Activated B cell treated with CpG ODN at 0.5 μM for 24 hours (primary cell): ENCODE measurements around the gene AEBP2. TPM values are rescaled to one million over a fixed set of nuclear protein-coding genes. Genes with fewer than 3 reads are reported as not detected.
A peak's percentile ranks its signal among the peaks of the same experiment; 100 is the strongest.
"Not testable (repeated sequence)": the region's sequence is repeated elsewhere in the genome, so short reads cannot be mapped to it uniquely, and the experiment has no call there.

ENCODE experiments used
- ATAC-seq: fragments of 200-7000 bp; cut with Tn5 transposase; one replicate; pipeline ENCODE4 v1.10.0; 2021; ENCODE audit warnings: low read depth, mild to moderate bottlenecking, moderate library complexity
- CTCF ChIA-PET: fragments of 350-600 bp; sonication (Branson Sonifier 250); formaldehyde crosslinking; loops from one replicate; lab custom pipeline; 2021; ENCODE audit warnings: antibody characterized with exemption; lab: Charles Lee
- POLR2A ChIA-PET: fragments of 350-600 bp; sonication (Branson Sonifier 250); formaldehyde crosslinking; loops from one replicate; lab custom pipeline; 2021; ENCODE audit warnings: antibody characterized with exemption; lab: Charles Lee
- DNase-seq: peaks from one replicate; pipeline ENCODE4 v3.0.0; 2022
- H3K27ac Mint-ChIP-seq: one replicate; pipeline ENCODE4 v1.8.0; 2020; ENCODE audit warnings: mixed read lengths
- H3K27me3 Mint-ChIP-seq: one replicate; pipeline ENCODE4 v1.8.0; 2021; ENCODE audit warnings: mixed read lengths
- H3K36me3 Mint-ChIP-seq: one replicate; pipeline ENCODE4 v1.8.0; 2021; ENCODE audit warnings: low read depth, mixed read lengths
- H3K4me1 Mint-ChIP-seq: one replicate; pipeline ENCODE4 v1.8.0; 2021; ENCODE audit warnings: mixed read lengths
- H3K4me3 Mint-ChIP-seq: one replicate; pipeline ENCODE4 v1.8.0; 2020; ENCODE audit warnings: mild to moderate bottlenecking, mixed read lengths
- H3K9me3 Mint-ChIP-seq: one replicate; pipeline ENCODE4 v1.8.0; 2020; ENCODE audit warnings: mixed read lengths
- intact Hi-C: fragments of 100-400 bp; cut with micrococcal nuclease; formaldehyde crosslinking; loops from one replicate; pipeline ENCODE4 v1.15.1; 2024
- total RNA-seq: library from RNA; stranded (reverse); gene quantifications from 2 replicates; pipeline ENCODE4 v1.2.3, GENCODE V29; 2022
- TF ChIP-seq, protein P1 (sequence below): fragments of 200-600 bp; IDR thresholded peaks from one replicate; pipeline ENCODE4 v1.8.0; 2022; ENCODE audit warnings: antibody characterized with exemption, mild to moderate bottlenecking

AEBP2 gene
- total RNA-seq, 1 donor from 2014 or later = 51.0 TPM

DNA sequence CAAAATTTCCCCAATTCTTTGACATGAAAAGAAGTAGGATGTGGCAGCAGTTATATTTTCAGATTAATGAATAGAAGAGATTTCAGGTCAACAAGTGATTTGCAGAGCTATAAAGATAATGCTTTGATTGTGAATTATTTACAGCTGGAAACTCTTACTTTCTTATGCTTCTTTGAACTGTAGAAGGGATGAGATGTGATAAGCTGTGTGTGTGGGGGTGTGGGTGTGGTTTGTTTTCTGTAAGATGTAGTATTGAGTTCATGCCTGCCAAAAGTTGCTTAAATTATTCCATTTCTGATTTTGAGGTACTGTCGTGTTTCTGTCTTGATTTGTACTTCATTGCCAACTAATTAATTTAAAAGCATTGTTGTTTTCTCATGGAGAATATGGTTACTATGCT, 22.7 kb downstream of the AEBP2 start:
- ATAC-seq = no peak
- ChIA-PET POLR2A (no interaction called here), CTCF (no interaction called here)
- no peak for DNase-seq
- intact Hi-C loops = no loop called here
- Mint-ChIP-seq H3K4me3 (peak overlapping the region; percentile 9), H3K27ac (peak overlapping the region; percentile 63), H3K9me3 (no peaks in the 10 kb centered on the region), H3K36me3 (peaks cover 38% of the 10 kb centered on the region), H3K4me1 (peaks cover 48% of the 10 kb centered on the region), H3K27me3 (no peaks in the 10 kb centered on the region)
- TF ChIP-seq, protein P1, sequence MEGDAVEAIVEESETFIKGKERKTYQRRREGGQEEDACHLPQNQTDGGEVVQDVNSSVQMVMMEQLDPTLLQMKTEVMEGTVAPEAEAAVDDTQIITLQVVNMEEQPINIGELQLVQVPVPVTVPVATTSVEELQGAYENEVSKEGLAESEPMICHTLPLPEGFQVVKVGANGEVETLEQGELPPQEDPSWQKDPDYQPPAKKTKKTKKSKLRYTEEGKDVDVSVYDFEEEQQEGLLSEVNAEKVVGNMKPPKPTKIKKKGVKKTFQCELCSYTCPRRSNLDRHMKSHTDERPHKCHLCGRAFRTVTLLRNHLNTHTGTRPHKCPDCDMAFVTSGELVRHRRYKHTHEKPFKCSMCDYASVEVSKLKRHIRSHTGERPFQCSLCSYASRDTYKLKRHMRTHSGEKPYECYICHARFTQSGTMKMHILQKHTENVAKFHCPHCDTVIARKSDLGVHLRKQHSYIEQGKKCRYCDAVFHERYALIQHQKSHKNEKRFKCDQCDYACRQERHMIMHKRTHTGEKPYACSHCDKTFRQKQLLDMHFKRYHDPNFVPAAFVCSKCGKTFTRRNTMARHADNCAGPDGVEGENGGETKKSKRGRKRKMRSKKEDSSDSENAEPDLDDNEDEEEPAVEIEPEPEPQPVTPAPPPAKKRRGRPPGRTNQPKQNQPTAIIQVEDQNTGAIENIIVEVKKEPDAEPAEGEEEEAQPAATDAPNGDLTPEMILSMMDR = no peak

DNA sequence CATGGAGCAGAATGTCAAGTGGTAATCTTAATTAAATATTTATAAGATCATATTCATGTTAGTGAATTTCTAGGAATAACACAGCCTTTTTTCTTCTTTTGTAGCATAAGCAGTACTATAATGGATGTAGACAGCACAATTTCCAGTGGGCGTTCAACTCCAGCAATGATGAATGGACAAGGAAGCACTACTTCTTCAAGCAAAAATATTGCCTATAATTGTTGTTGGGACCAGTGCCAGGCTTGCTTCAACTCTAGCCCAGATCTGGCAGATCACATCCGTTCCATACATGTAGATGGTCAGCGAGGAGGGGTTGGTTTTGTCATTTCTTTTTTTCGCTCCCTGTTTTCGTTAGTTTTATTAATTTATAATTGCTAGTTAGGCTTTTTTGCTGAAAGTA, 23.1 kb downstream of the AEBP2 start:
- Mint-ChIP-seq H3K27ac (no peak overlapping the region), H3K36me3 (peaks cover 42% of the 10 kb centered on the region), H3K9me3 (no peaks in the 10 kb centered on the region), H3K4me1 (peaks cover 44% of the 10 kb centered on the region), H3K27me3 (no peaks in the 10 kb centered on the region), H3K4me3 (no peak overlapping the region)
- TF ChIP-seq, protein P1 = no peak
- ChIA-PET CTCF (no interaction called here), POLR2A (no interaction called here)
- DNase-seq (no peak), ATAC-seq (no peak)
- intact Hi-C loops = no loop called here

DNA sequence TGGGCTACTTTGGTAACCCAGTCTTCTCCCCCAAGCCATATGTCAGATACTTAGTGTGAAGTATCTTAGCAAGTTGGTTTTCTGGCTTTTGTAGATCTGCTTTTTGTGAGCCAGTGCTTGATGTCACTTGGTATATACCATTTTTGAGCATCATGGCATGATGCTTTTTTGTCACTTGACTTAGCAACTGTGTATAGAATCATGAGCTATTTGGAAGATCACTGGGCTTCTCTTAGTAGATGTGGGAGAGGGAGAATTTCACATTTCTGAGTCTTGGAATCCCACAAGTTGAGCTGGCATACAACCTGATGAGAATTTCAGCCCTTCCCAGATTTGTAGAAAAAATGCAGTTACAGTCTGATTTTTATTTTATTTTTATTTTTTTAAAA, 24.9 kb downstream of the AEBP2 start:
- DNase-seq (no peak), ATAC-seq (no peak)
- H3K27ac Mint-ChIP-seq = no peak overlapping the region
- POLR2A ChIA-PET = no interaction called here
- H3K9me3 Mint-ChIP-seq = no peaks in the 10 kb centered on the region
- H3K4me3 Mint-ChIP-seq = no peak overlapping the region
- intact Hi-C loops = no loop called here
- H3K4me1 Mint-ChIP-seq = peaks cover 26% of the 10 kb centered on the region
- H3K27me3 Mint-ChIP-seq = no peaks in the 10 kb centered on the region
- peaks cover 57% of the 10 kb centered on the region for H3K36me3 Mint-ChIP-seq
- CTCF ChIA-PET = no interaction called here
- TF ChIP-seq, protein P1 = no peak

DNA sequence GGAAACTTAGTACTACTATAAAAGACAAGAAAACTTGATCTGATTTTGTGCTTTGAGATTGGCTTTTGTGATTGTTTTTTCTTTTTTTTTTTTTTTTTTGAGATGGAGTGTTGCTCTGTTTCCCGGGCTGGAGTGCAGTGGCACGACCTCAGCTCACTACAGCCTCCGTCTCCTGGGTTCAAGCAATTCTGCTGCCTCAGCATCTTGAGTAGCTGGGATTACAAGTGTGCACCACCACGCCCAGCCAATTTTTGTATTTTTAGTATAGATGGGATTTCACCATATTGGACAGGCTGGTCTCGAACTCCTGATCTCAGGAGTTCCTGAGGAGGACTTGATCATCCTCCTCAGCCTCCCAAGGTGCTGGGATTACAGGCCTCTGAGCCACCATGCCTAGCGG, 26.4 kb downstream of the AEBP2 start:
- CTCF ChIA-PET = no interaction called here
- Mint-ChIP-seq H3K4me3 (no peak overlapping the region), H3K4me1 (peaks cover 15% of the 10 kb centered on the region), H3K36me3 (peaks cover 67% of the 10 kb centered on the region), H3K27ac (no peak overlapping the region), H3K9me3 (no peaks in the 10 kb centered on the region), H3K27me3 (no peaks in the 10 kb centered on the region)
- POLR2A ChIA-PET = no interaction called here
- TF ChIP-seq, protein P1 = no peak
- no peak for DNase-seq
- intact Hi-C loops = no loop called here
- no peak for ATAC-seq

DNA sequence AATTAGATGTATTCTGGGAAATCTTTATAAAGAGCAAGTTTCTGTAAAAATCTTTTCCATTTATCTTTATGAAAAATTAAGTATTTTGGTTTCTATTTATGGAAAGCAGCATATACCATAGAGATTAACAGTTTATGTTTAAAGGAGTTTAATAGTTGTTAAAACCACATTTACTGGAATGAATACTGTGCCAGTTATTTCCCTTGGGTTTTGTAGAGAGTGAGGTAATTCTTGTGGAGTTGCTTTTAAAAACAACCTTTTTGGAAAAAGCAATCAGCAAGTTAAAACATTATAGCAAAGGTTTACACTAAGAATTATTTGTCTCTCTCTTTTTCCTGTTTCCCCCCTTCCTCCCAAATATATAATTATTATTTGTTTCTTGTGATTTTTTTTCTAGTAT, 34.9 kb downstream of the AEBP2 start:
- peaks cover 81% of the 10 kb centered on the region for H3K36me3 Mint-ChIP-seq
- CTCF ChIA-PET = no interaction called here
- H3K4me3 Mint-ChIP-seq = no peak overlapping the region
- DNase-seq (no peak), ATAC-seq (no peak)
- no peaks in the 10 kb centered on the region for H3K27me3 Mint-ChIP-seq
- H3K4me1 Mint-ChIP-seq = peaks cover 7% of the 10 kb centered on the region
- intact Hi-C loops = no loop called here
- no peak overlapping the region for H3K27ac Mint-ChIP-seq
- POLR2A ChIA-PET = no interaction called here
- peaks cover under 1% of the 10 kb centered on the region for H3K9me3 Mint-ChIP-seq
- TF ChIP-seq, protein P1 = no peak

DNA sequence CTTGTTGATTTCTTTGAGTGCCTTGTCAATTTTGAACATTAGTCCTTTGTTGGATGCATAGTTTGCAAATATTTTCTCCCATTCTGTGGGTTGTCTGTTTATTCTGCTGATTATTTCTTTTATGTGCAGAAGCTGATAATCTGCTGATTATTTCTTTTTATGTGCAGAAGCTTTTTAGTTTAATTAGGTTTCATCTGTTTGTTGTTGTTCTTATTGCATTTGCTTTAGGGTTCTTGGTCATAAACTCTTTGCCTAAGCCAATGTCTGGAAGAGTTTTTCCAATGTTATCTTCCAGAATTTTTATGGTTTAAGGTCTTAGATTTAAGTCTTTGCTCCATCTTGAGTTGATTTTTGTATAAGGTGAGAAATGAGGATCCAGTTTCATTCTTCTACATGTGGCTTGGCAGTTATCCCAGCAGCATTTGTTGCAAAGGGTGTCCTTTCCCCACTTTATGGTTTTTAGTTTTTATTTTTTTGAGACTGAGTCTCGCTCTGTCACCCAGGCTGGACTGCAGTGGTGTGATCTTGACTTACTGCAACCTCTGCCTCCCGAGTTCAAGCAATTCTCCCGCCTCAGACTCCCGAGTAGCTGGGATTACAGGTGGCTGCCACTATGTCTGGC, 36.7 kb downstream of the AEBP2 start:
- ATAC-seq, H3K4me1 Mint-ChIP-seq, H3K27me3 Mint-ChIP-seq, POLR2A ChIA-PET, H3K27ac Mint-ChIP-seq, H3K9me3 Mint-ChIP-seq, H3K4me3 Mint-ChIP-seq, CTCF ChIA-PET, DNase-seq: not testable (repeated sequence)
- intact Hi-C loops = loop anchor here (5.0 kb wide), 1 partner anchor 36 kb away; no protein-coding TSS in a partner anchor
- H3K36me3 Mint-ChIP-seq = peaks cover 86% of the 10 kb centered on the region
